Tongue (tissue), 2 donors: Measurements from ENCODE around the gene PASK. TPM values are rescaled to one million over a fixed set of nuclear protein-coding genes. Genes with fewer than 3 reads are reported as not detected.

Source experiments
- DNase-seq: peaks from one replicate; pipeline ENCODE4 v3.0.0-alpha.2; 2015
- total RNA-seq: library from RNA; depleted of rRNA; stranded (reverse); fragments of >200 nt; gene quantifications from one replicate; pipeline ENCODE4 v1.2.3, GENCODE V29; 2014

The PASK gene
- total RNA-seq, 1 donor from 2014 or later, result 5.0 TPM

DNA sequence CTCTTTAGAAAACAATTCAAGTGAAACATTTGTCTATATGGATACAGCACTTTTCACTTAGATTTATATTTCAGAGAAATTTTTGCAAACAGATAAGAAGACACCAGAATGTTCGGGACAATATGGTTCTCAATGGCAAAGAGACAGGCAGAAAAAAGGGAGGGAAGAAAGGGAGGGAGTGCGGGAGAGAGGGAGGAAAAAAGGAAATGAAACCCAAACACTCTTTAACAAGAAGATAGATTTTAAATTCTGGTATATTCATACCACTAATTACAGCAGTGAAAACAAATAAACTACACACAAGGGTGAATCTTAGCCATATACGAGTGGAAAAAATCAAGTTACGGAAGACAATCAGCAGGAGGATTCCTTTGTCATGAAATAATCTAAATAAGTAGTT lies 3.0 kb downstream of the PASK start:
- DNase-seq, result no peak

GRCh38 chr2:241142593-241142992 lies 6.7 kb downstream of the PASK start:
- no peak for DNase-seq

GRCh38 chr2:241142063-241142462 lies 7.2 kb downstream of the PASK start:
- DNase-seq, result no peak

DNA sequence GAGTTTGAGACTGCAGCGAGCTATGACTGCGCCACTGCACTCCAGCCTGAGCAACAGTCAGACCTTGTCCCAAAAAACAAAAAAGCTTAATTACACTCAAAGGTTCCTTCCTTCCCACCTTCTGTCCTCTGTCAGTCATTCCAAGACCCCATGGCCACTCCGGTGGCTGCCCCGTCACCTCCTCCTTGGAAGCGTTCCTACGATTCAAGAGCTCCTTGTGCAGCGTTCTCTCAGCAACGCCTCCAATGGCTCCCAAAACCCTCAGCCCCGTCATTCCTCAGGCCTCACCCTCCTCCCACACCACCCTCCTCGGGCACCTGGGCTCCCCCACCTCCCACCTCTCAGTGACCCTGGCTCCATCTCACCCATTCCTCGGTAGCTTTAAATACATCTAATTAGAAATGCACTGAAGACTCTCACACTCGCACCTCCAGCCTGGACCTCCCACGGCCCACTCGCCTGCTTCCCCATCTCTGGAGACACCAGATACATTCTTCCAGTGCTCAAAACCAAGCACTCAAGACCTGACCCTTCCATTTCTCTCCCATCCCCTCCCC lies 8.0 kb downstream of the PASK start:
- DNase-seq, result no peak

DNA sequence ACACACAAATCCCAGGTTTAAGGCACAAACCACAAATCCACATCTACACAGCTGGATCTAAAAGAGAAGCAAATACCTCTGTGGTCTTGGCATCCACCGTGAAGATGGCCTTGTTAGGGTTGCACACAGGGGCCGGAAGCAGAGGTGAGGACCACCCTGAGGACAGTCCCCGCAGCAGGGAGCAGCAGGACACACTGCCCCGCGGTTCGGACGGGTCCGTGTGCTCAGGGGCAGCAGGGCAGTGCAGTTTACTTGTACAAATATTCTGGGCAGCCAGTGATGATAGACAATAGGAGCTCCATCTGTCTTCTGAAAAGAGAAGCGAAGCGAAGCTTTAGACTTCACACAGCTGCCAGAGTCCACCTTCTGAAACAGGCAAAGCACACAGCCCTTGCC lies 8.8 kb downstream of the PASK start:
- DNase-seq, result no peak

DNA sequence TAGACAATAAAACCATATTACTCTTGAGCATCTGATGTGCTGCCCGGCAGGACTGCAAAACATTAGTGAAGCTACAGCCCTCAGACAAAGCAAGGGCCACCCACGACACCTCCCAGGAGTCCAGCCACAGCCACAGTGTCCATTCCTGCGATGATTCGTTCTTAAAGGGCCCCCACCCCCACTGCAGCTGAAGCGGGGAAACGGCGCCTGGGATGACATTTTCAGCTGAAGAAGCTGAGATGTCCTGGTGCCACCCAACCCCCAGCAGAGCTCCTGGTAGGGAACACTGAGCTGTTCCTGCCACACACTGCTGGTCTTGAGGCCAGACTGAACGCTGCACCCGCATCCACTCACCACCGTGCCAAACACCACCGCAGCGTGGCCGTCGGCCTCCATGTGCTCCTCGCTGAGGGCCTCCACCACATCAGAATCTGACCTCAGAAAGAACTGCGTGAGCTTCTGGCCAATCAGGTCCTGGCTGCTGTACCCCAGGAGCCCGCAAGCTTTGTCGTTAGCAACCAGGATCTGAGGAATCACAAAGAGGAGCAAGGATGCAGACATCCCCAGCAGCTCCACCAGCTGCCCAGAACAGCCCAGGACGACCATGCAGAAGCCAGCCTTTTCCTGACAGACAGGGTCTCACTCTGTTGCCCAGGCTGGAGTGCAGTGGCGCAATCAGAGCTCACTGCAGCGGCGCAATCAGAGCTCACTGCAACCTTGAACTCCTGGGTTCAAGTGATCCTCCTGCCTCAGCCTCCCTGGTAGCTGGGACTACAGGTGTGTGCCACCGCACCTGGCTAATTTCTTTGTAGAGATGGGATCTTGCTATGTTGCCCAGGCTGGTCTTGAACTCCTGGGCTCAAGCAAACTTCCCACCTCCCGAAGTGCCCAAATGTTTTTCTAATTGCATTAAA lies 9.5 kb downstream of the PASK start:
- no peak for DNase-seq

DNA sequence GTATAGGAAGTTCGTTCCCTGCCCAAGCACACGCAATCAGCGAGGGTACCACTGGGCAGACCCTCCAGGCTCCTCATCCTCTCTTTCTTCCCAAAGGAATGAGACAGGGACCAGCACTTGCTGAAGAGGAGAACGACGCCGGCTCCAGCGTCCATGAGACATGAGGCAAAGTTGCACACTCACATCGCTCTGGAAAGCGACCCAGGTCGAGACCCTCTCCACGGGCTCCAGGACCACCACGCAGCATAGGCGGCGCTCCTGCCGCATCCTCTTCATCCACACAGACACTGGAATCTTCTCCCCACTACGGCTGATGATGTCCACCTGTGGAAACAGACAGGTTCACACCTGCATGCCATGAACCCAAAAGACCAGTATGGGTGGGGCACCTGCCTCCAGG lies 10.8 kb downstream of the PASK start:
- no peak for DNase-seq

- no peak for DNase-seq
Measured at GRCh38 chr2:241137276-241138190, 11.7 kb downstream of the PASK start.

GRCh38 chr2:241136661-241137260 lies 12.5 kb downstream of the PASK start:
- DNase-seq, result no peak

DNA sequence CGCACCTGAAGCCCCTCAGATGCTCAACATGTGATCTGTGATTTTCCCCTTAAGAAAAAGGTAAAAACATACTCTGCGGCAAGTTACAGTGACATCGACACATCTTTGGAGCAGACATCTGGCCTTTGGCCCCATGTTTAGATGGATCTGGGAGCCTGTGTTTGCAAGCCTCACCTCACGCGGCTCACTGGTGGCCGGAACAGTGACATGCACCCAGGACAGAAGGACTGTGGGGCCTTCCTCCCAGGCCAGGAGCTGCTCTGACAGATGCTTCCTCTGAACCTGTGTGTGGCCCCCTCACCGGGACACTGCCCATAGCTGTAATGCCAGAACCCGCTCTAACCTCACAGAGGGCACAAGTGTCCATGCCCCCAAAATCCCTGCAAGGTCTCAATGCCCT lies 13.1 kb downstream of the PASK start:
- no peak for DNase-seq

GRCh38 chr2:241135737-241136136 lies 13.5 kb downstream of the PASK start:
- DNase-seq, result no peak

- DNase-seq, result no peak
Measured at GRCh38 chr2:241134711-241135110, 14.6 kb downstream of the PASK start.

- DNase-seq, result no peak
Measured at GRCh38 chr2:241133436-241133820, 15.8 kb downstream of the PASK start.

DNA sequence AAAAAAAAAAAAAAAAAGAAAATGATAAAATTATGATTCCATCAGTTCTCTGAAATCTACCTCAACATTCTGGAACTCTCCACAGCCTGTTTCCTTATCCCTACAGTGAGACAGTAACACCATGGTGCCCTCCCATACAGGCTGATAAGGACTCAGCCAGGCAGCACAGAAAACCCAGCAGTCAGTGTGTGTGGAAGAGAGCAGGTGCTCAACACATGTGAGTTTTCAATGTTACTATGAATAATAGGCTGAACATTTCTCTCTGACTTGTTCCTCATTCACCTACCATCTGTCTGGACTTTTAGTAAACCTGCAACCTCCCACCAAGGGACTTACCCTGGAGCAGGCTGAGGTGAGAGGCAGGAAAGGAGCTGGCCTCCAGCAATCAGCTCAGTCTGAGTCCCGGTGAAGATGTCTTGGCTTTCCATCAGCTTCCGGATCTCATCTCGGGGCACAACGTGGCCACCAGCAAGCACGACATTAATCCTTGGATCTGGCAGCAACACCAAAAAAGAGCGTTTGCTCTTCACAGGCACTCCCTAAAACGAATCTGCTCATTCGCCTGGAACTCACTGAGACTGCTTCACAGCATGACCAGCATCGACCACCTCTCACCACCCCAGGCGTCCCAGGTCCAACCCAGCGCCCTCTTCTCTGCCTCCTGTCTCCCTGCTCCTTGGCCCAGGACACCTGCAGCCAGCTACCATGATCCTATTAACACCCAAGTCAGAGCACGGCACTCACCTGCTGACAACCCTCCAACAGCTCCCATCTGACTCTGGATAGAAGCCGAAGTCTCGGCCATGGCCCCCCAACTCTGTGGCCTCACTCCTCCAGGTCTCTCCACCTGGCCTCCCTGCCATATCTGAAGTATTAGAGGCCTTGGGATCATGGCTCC lies 16.5 kb downstream of the PASK start:
- DNase-seq, result no peak

DNA sequence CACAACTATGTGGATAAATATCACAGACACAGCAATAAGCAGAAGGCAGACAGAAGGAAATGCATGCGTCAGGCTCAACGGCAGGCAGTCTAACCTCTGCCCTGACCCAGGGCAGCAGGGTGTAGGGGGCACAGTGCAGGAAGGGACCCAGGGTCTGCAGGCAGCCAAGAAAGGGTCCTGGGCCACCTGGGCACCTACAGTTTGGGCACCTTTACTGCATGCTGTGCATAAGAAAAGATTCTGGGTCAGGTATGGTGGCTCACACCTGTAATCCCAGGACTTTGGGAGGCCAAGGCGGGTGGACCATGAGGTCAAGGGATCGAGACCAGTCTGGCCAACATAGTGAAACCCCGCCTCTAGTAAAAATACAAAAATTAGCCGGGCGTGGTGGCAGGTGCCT lies 17.7 kb downstream of the PASK start:
- no peak for DNase-seq

DNA sequence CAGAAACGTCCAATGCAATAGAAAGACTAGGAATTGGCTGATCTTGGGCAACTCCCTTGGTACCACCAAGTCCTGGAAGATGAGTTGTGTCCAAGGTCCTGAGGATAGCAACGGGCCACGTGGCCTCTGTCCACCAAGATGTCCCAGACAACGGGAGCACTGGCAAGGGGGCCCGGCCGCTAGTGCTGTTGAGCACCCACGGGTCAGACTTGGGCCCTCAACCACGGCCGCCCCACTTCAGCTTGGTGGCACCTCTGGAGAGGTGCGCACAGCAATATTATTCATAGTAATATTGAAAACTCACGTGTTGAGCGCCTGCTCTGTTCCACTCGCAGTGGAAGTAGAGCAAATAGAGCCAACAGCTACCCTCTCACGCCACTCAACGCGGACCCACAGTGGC lies 19.0 kb downstream of the PASK start:
- no peak for DNase-seq

DNA sequence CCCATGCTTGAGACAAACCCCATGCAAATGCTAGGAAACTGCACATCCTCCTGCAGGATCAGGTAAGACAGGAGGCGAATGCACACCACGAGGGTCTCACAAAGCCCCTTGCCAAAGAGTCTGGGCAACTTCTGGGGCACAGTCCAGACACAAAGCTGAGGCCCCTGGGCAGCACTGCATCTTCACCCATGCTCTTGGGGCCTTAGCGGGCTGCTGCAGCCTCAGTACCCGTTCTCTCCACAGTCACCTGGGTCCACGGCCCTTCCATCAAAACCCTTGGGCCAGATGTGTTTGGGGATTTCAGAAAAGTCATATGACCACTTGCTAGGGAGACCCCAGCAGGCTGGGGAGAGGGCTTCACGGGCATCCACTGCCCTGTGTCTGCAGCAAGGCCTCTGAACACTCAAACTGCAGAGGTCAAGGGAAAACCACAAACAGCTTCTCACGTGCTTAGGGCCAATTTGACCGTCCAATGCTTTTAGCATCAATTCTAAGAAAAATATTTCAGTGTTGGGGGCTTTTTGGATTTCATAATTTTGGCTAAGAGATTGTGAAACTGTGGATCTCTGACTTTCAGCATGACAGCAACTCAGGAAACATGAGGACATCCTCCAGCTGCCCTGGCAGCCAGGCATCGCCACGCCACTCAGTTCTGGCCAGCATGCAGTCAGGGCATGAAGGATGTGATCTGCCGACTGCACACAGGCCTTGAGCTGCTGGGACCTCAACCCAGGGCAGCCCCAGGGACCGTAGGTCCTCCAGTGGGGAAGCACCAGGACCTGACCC lies 20.0 kb downstream of the PASK start:
- no peak for DNase-seq

GRCh38 chr2:241128266-241128665 lies 21.0 kb downstream of the PASK start:
- no peak for DNase-seq

DNA sequence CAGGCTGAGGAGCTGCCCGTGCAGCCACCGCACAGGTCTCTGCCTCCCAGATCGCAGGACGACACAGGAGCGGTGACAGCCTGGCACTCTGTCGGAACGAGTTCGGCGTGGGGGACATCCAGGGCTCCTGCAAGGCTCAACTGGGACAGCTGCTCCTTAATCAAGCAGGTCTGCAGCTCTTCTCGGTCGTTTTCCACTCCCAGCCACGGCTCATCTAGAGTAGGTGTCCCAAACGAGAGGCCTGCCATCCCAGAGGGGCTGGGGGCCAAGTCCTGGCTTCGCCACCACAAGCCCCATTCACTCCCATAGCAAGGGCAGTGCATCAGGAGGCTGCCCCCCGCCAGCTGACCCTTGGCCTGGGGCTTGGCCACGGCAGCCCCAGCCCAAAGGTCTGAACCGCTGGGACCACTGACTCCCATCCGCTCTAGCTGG lies 22.5 kb downstream of the PASK start:
- no peak for DNase-seq

- no peak for DNase-seq
Measured at GRCh38 chr2:241126201-241126611, 23.1 kb downstream of the PASK start.

- no peak for DNase-seq
Measured at GRCh38 chr2:241125626-241126025, 23.6 kb downstream of the PASK start.
